Measurements from ENCODE around the gene ATF6. TPM values are rescaled to one million over a fixed set of nuclear protein-coding genes. Genes with fewer than 3 reads are reported as not detected.

Gene ATF6
- total RNA-seq, 1 experiment from 2014 or later = 16.4 TPM

DNA sequence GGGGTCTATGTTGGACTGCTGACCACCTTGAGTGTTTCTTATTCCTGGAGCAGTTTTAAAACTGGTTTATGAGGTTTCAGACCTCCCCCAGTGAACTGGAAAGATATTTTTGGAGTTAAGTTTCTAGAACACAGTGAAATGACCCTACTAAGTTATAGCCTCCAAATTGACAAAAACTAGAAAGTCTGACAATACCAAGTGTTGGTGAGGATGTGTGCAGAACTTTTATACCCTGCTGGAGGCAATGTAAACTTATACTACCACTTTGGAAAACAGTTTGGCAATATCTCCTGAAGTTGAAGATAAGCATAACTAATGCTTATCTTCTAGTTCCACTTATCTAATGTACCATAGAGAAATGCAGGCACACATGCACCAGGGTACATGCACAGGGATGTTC, 247.2 kb downstream of the ATF6 start:
- no peaks in the 10 kb centered on the region for H3K36me3 ChIP-seq (ENCODE audit: control insufficient read depth, insufficient read depth, low read length)
- no peak for ATAC-seq
- no peaks in the 10 kb centered on the region; the same call in 1 of the 2 replicates for H3K27me3 ChIP-seq (ENCODE audit: control insufficient read depth, insufficient read depth, low read length)
- in situ Hi-C loops (cut with HindIII; ENCODE audit: low pct_unique_long_range_greater_than_20kb, low sequenced_read_pairs) = no loop called here
- H3K4me3 ChIP-seq (ENCODE audit: low read depth in 2 of 2, low read length in 2 of 2) = no peak overlapping the region
- H3K9me3 ChIP-seq (ENCODE audit: control insufficient read depth, insufficient read depth, low read depth, low read length) = no peaks in the 10 kb centered on the region
- BruUV-seq (replicated peaks) = no TSS peak
- no peaks in the 10 kb centered on the region for H3K4me1 ChIP-seq (ENCODE audit: control insufficient read depth, insufficient read depth, low read length)
- POLR2A ChIA-PET = no interaction called here
- DNase-seq (ENCODE audit: low read depth, low spot score) = no peak
- CTCF ChIA-PET = no interaction called here
- intact Hi-C loops (cut with micrococcal nuclease; ENCODE audit: unreplicated experiment) = no loop called here
- TF ChIP-seq POLR2AphosphoS5 (IDR thresholded peaks at IDR 0.05; ENCODE audit: low read depth, low read length) = no peak
- no peak for TF ChIP-seq SIN3A (IDR thresholded peaks at IDR 0.05; ENCODE audit: borderline replicate concordance, insufficient read depth, low read depth, low read length)
- no peak for TF ChIP-seq CTCF (IDR thresholded peaks at IDR 0.05)
- TF ChIP-seq, protein P1, sequence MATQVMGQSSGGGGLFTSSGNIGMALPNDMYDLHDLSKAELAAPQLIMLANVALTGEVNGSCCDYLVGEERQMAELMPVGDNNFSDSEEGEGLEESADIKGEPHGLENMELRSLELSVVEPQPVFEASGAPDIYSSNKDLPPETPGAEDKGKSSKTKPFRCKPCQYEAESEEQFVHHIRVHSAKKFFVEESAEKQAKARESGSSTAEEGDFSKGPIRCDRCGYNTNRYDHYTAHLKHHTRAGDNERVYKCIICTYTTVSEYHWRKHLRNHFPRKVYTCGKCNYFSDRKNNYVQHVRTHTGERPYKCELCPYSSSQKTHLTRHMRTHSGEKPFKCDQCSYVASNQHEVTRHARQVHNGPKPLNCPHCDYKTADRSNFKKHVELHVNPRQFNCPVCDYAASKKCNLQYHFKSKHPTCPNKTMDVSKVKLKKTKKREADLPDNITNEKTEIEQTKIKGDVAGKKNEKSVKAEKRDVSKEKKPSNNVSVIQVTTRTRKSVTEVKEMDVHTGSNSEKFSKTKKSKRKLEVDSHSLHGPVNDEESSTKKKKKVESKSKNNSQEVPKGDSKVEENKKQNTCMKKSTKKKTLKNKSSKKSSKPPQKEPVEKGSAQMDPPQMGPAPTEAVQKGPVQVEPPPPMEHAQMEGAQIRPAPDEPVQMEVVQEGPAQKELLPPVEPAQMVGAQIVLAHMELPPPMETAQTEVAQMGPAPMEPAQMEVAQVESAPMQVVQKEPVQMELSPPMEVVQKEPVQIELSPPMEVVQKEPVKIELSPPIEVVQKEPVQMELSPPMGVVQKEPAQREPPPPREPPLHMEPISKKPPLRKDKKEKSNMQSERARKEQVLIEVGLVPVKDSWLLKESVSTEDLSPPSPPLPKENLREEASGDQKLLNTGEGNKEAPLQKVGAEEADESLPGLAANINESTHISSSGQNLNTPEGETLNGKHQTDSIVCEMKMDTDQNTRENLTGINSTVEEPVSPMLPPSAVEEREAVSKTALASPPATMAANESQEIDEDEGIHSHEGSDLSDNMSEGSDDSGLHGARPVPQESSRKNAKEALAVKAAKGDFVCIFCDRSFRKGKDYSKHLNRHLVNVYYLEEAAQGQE (IDR thresholded peaks at IDR 0.05; ENCODE audit: insufficient read depth in 1 of 2, low read depth in 2 of 2, low read length in 1 of 2) = no peak
- TF ChIP-seq TCF7L2 (IDR thresholded peaks at IDR 0.05; ENCODE audit: low read depth, low read length) = no peak
- H3K27ac ChIP-seq (ENCODE audit: low read length) = no peak overlapping the region

Other genes starting within 250 kb of the ATF6 start
- 0.44 TPM for gene HSPA6, start 241.8 kb upstream of the ATF6 start, total RNA-seq (2021; ENCODE audit: unreplicated experiment)
- 0.13 TPM for gene FCGR3A, start 216.5 kb upstream of the ATF6 start, total RNA-seq (2021; ENCODE audit: unreplicated experiment)
- gene FCGR3B, start 135.1 kb upstream of the ATF6 start, total RNA-seq (2021; ENCODE audit: unreplicated experiment) = not detected
- 0.15 TPM for gene FCGR2B, start 103.2 kb upstream of the ATF6 start, total RNA-seq (2021; ENCODE audit: unreplicated experiment)
- gene FCRLA, start 59.1 kb upstream of the ATF6 start, total RNA-seq (2021; ENCODE audit: unreplicated experiment) = 0.15 TPM
- gene FCRLB, start 44.8 kb upstream of the ATF6 start, total RNA-seq (2021; ENCODE audit: unreplicated experiment) = 0.41 TPM
- 22.0 TPM for gene DUSP12, start 16.5 kb upstream of the ATF6 start, total RNA-seq (2021; ENCODE audit: unreplicated experiment)

Data from Panc1 (cell line).